Measurements from ENCODE around the gene ANGPT4.

The ANGPT4 gene

DNA sequence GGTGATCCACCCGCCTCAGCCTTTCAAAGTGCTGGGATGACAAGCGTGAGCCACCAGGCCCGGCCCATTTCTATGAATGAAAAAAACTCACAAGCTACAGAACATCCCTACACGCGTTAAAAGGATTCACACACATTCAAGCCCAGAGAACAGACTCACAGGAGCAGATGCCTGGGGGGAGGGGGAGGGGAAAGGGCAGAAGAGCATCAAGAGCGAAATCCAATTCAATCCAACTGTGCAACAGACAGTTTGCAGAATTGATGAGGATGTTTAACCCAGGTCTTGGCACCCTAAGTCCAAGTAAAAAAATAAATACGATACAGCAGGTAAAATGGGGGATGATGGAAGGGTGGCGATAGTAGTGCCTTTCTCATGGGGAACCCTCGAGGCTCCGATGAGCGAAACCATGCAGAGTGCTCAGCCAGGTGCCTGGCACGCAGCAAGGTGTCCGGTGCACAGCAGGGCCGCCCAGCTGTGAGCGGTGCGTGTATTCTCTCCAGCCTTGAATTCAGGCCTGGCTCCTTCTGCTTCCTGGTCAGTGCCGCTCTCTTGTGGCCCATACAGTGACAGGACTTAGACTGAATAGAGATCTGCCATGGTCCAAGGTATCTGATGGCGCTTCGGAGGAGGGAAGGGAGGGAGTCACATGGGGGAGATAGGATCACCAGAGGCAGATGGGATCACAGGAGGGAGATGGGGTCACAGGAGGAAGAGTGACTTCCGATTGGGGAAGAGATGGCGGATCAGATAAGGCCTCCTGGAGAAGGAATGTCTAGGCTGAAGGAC, 35.4 kb upstream of the ANGPT4 start:
- H3K4me1 Mint-ChIP-seq (ENCODE audit: low read depth in 2 of 2): peaks cover 0 to 3% of the 10 kb centered on the region in 2 donors
- no peaks in the 10 kb centered on the region for H3K36me3 Mint-ChIP-seq (ENCODE audit: insufficient read depth)
- peaks cover 44 to 91% of the 10 kb centered on the region in 2 donors for H3K27me3 Mint-ChIP-seq
- no peak for DNase-seq
- H3K4me3 Mint-ChIP-seq: no peak overlapping the region
- no peaks in the 10 kb centered on the region for H3K9me3 Mint-ChIP-seq
- H3K27ac Mint-ChIP-seq: no peak overlapping the region
- no peak for ATAC-seq (replicated peaks)

DNA sequence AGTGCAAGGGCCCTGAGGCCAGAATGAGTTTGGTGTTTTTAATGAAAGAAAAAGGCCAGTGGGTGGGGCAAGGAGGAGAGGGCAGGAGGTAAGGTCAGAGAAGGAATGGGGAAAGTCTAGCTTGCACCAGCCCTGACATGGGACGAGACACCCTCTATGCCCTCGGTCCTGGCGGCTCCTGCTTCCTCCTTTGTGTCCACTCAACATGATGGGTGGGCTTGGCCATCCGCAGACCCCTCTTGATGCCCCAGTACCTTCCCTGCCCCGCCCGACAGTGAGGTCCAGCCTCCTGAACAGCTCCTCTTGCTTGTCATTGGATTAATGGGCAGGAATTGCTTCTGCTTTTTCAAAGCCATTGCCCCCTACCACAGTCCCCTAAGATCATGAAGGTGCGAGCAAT, 33.6 kb upstream of the ANGPT4 start:
- Mint-ChIP-seq H3K9me3 (no peaks in the 10 kb centered on the region), H3K36me3 (ENCODE audit: insufficient read depth) (no peaks in the 10 kb centered on the region), H3K27ac (no peak overlapping the region), H3K27me3 (peaks cover 47 to 91% of the 10 kb centered on the region in 2 donors), H3K4me1 (ENCODE audit: low read depth in 2 of 2) (no peaks in the 10 kb centered on the region), H3K4me3 (no peak overlapping the region)
- no peak for ATAC-seq (replicated peaks)
- DNase-seq: no peak

DNA sequence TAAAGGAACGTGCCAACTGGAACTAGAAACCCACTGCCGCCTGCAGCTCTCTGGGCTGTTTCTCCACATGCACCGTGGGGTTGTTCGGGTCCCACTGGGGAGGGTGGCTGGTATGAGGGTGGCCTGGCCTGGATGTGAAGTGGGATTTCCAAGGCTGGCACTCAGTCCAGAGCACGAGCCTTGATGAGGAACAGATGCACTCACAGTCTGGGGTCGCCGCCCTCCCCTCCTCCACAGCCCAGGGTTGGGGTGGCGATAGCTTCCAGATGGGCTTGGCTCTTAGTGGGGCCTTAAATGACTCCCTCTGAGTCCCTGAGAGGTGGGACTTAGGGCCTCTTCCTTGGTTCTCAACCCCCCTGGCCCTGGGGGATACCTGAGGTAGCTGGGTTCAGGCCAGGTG, 30.7 kb upstream of the ANGPT4 start:
- H3K27ac Mint-ChIP-seq: no peak overlapping the region

DNA sequence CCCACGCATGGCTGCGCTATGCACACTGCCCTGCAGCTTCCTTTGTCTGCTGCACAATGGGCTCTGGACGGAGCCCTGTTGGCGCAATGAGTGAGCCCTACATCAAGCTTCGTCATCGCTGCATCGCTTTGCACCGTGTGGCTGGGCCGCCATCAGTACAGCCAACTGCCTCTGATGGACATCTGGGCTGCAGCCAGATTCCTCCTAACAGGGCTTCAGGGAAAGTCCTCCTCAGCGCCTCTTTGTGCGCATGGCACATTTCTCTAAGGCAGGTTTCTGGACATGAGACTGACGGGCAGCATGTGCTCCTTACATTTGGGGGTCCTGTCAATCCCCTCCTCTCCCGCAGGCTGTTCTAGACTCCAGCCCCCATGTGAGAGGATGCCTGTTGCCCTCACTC, 29.7 kb upstream of the ANGPT4 start:
- Mint-ChIP-seq H3K36me3 (ENCODE audit: insufficient read depth) (no peaks in the 10 kb centered on the region), H3K9me3 (no peaks in the 10 kb centered on the region), H3K27ac (no peak overlapping the region), H3K27me3 (peaks cover 49 to 66% of the 10 kb centered on the region in 2 donors), H3K4me3 (no peak overlapping the region), H3K4me1 (ENCODE audit: low read depth in 2 of 2) (no peaks in the 10 kb centered on the region)
- DNase-seq (no peak), ATAC-seq (replicated peaks) (no peak)

More for the DNA sequence above, 30.7 kb upstream of the ANGPT4 start:
- H3K27me3 Mint-ChIP-seq: peaks cover 46 to 68% of the 10 kb centered on the region in 2 donors
- H3K4me3 Mint-ChIP-seq: no peak overlapping the region
- H3K36me3 Mint-ChIP-seq (ENCODE audit: insufficient read depth): no peaks in the 10 kb centered on the region
- no peaks in the 10 kb centered on the region for H3K9me3 Mint-ChIP-seq
- ATAC-seq (replicated peaks) (no peak), DNase-seq (no peak)
- H3K4me1 Mint-ChIP-seq (ENCODE audit: low read depth in 2 of 2): no peaks in the 10 kb centered on the region

DNA sequence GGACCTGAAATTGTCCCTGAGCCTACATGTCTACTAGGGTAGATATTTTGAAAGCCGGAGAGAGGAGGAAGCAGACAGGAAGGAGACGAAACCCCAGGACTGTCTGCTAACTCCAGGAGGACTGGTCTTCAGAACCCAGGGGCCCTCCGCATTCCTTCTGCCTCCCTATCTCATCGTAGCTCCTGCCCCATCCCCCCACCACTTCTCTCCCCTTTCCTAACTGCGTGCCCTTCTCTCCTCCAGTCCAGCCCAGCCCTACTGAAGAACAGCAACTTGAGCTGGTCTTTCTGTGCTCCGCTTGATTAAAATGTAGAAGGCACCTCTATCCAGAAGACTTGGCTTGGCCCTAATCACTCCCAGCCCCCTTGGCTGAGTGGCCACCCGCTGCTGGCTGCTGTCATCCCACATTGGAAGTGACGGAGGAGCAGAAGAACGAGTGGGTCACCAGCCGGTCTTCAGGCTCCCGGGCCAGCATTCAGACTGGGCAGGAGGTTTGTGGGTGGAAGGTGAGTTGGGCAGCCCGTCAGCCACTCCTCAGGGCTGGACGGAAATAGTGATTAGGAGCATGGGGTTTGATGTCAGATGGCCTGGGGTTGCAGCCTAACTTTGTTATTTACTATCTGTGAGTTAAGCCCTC, 28.8 kb upstream of the ANGPT4 start:
- Mint-ChIP-seq H3K9me3 (no peaks in the 10 kb centered on the region), H3K4me1 (ENCODE audit: low read depth in 2 of 2) (no peaks in the 10 kb centered on the region), H3K36me3 (ENCODE audit: insufficient read depth) (no peaks in the 10 kb centered on the region), H3K4me3 (no peak overlapping the region), H3K27me3 (peaks cover 53 to 68% of the 10 kb centered on the region in 2 donors), H3K27ac (no peak overlapping the region)
- ATAC-seq (replicated peaks): no peak
- DNase-seq: no peak

GRCh38 chr20:944148-944547, 28.0 kb upstream of the ANGPT4 start:
- H3K4me3 Mint-ChIP-seq: no peak overlapping the region
- no peaks in the 10 kb centered on the region for H3K36me3 Mint-ChIP-seq (ENCODE audit: insufficient read depth)
- DNase-seq (no peak), ATAC-seq (replicated peaks) (no peak)
- H3K27ac Mint-ChIP-seq: no peak overlapping the region
- H3K9me3 Mint-ChIP-seq: no peaks in the 10 kb centered on the region
- no peaks in the 10 kb centered on the region for H3K4me1 Mint-ChIP-seq (ENCODE audit: low read depth in 2 of 2)
- peaks cover 55 to 68% of the 10 kb centered on the region in 2 donors for H3K27me3 Mint-ChIP-seq

GRCh38 chr20:942611-943010, 26.5 kb upstream of the ANGPT4 start:
- ATAC-seq (replicated peaks): no peak
- Mint-ChIP-seq H3K27ac (no peak overlapping the region), H3K4me1 (ENCODE audit: low read depth in 2 of 2) (no peaks in the 10 kb centered on the region), H3K36me3 (ENCODE audit: insufficient read depth) (no peaks in the 10 kb centered on the region), H3K27me3 (peaks cover 46 to 59% of the 10 kb centered on the region in 2 donors), H3K4me3 (no peak overlapping the region), H3K9me3 (no peaks in the 10 kb centered on the region)
- no peak for DNase-seq

DNA sequence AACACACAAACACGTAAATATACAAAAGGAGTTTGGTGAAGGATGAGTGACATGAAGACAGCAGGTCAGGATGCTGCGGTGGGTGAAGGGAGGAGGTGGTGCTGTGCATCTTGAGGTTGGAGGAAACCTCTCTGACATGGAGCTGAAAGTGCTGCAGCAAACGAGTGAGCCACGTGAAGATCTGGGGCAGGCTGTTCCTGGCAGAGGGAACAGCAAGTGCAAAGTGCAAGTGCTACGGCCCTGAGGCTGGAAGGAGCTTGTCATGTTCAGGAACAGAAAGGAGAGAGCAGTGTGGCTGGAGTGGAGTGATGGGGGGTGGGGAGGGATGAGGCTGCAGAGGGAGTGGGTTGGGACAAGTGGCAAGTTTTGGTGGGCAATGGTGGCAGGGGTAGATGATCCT, 24.8 kb upstream of the ANGPT4 start:
- no peak overlapping the region for H3K27ac Mint-ChIP-seq
- H3K36me3 Mint-ChIP-seq (ENCODE audit: insufficient read depth): no peaks in the 10 kb centered on the region
- ATAC-seq (replicated peaks) (no peak), DNase-seq (no peak)
- H3K27me3 Mint-ChIP-seq: peaks cover 34 to 42% of the 10 kb centered on the region in 2 donors
- no peak overlapping the region for H3K4me3 Mint-ChIP-seq
- H3K9me3 Mint-ChIP-seq: no peaks in the 10 kb centered on the region
- H3K4me1 Mint-ChIP-seq (ENCODE audit: low read depth in 2 of 2): no peaks in the 10 kb centered on the region

- H3K4me1 Mint-ChIP-seq (ENCODE audit: low read depth in 2 of 2): no peaks in the 10 kb centered on the region
- H3K4me3 Mint-ChIP-seq: no peak overlapping the region
- H3K27ac Mint-ChIP-seq: no peak overlapping the region
- DNase-seq: no peak
- no peaks in the 10 kb centered on the region for H3K36me3 Mint-ChIP-seq (ENCODE audit: insufficient read depth)
- ATAC-seq (replicated peaks): no peak
- peaks cover 20 to 29% of the 10 kb centered on the region in 2 donors for H3K27me3 Mint-ChIP-seq
- H3K9me3 Mint-ChIP-seq: no peaks in the 10 kb centered on the region
Measured at GRCh38 chr20:939606-940005, 23.5 kb upstream of the ANGPT4 start.

DNA sequence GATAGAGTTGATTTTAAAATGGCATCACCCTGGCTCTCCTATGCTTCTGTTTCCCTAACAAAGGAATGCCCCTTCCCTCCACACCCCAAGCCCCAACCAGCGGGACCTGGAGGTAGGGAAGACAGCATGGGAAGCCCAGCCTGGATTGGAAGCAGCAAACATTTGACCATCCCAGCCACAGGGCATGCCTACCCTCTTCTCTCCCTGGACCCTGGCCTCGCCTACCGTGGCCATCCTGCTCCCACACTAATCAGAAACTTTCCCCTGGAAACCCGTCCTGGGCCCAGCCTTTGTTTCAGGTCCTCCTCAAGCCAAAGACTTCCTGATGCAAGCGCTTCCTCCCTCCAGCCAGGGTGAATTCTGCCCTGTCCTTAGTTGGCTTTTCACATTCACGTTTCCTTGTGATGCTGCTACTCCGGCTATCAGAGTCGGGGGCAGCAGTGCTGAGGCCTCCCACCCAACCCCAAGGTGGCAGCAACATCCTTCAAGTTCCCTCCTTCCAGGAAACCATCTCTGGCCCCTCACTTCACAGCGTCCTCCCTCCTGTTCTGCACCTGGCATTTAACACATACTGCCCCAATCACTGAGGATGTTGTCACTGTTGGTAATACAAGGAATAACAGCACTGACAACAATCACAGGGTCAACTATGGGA, 18.2 kb upstream of the ANGPT4 start:
- Mint-ChIP-seq H3K4me1 (ENCODE audit: low read depth in 2 of 2) (no peaks in the 10 kb centered on the region), H3K36me3 (ENCODE audit: insufficient read depth) (no peaks in the 10 kb centered on the region), H3K4me3 (no peak overlapping the region), H3K9me3 (peaks cover 0 to 2% of the 10 kb centered on the region in 2 donors), H3K27ac (peak overlapping the region in 1 of 2 donors; percentile 42), H3K27me3 (peaks cover 3 to 7% of the 10 kb centered on the region in 2 donors)
- ATAC-seq (replicated peaks) (no peak), DNase-seq (no peak)

- no peaks in the 10 kb centered on the region for H3K4me1 Mint-ChIP-seq (ENCODE audit: low read depth in 2 of 2)
- H3K9me3 Mint-ChIP-seq: peaks cover 0 to 2% of the 10 kb centered on the region in 2 donors
- ATAC-seq (replicated peaks) (no peak), DNase-seq (no peak)
- H3K36me3 Mint-ChIP-seq (ENCODE audit: insufficient read depth): no peaks in the 10 kb centered on the region
- peaks cover 2 to 7% of the 10 kb centered on the region in 2 donors for H3K27me3 Mint-ChIP-seq
- no peak overlapping the region for H3K4me3 Mint-ChIP-seq
- H3K27ac Mint-ChIP-seq: no peak overlapping the region
Measured at GRCh38 chr20:933029-933428, 16.9 kb upstream of the ANGPT4 start.

GRCh38 chr20:931401-931800, 15.3 kb upstream of the ANGPT4 start:
- H3K4me1 Mint-ChIP-seq (ENCODE audit: low read depth in 2 of 2): no peaks in the 10 kb centered on the region
- DNase-seq: no peak
- H3K9me3 Mint-ChIP-seq: peaks cover 0 to 2% of the 10 kb centered on the region in 2 donors
- H3K27ac Mint-ChIP-seq: peak overlapping the region in 1 of 2 donors; percentile 29
- no peak overlapping the region for H3K4me3 Mint-ChIP-seq
- no peak for ATAC-seq (replicated peaks)
- H3K36me3 Mint-ChIP-seq (ENCODE audit: insufficient read depth): no peaks in the 10 kb centered on the region
- peaks cover 19 to 23% of the 10 kb centered on the region in 2 donors for H3K27me3 Mint-ChIP-seq

GRCh38 chr20:926670-927069, 10.5 kb upstream of the ANGPT4 start:
- H3K4me1 Mint-ChIP-seq (ENCODE audit: low read depth in 2 of 2): no peaks in the 10 kb centered on the region
- no peak overlapping the region for H3K4me3 Mint-ChIP-seq
- ATAC-seq (replicated peaks): no peak
- no peaks in the 10 kb centered on the region for H3K36me3 Mint-ChIP-seq (ENCODE audit: insufficient read depth)
- no peak for DNase-seq
- peaks cover 0 to 2% of the 10 kb centered on the region in 2 donors for H3K9me3 Mint-ChIP-seq
- no peak overlapping the region for H3K27ac Mint-ChIP-seq
- H3K27me3 Mint-ChIP-seq: peaks cover 44 to 55% of the 10 kb centered on the region in 2 donors

DNA sequence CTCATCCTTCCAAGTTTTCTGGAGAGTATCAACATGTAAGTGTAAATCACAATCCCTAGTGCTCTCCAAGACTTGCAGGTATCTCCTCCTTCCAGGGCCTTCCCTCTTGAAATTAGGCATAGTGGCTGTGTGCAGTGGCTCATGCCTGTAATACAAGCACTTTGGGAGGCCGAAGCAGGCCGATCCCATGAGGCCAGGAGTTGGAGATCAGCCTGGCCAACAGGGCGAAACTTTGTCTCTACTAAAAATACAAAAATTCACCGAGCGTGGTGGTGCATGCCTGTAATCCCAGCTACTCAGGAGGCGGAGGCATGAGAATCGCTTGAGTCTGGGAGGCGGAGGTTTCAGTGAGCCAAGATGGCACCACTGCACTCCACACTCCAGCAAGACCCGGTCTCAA, 9.4 kb upstream of the ANGPT4 start:
- ATAC-seq (replicated peaks) (no peak), DNase-seq (no peak)
- Mint-ChIP-seq H3K4me3 (no peak overlapping the region), H3K27me3 (peaks cover 44 to 66% of the 10 kb centered on the region in 2 donors), H3K9me3 (no peaks in the 10 kb centered on the region), H3K4me1 (ENCODE audit: low read depth in 2 of 2) (no peaks in the 10 kb centered on the region), H3K27ac (no peak overlapping the region), H3K36me3 (ENCODE audit: insufficient read depth) (no peaks in the 10 kb centered on the region)
